ENCODE results near the gene GARRE1. TPM values are rescaled to one million over a fixed set of nuclear protein-coding genes. Genes with fewer than 3 reads are reported as not detected.

The GARRE1 gene, protein sequence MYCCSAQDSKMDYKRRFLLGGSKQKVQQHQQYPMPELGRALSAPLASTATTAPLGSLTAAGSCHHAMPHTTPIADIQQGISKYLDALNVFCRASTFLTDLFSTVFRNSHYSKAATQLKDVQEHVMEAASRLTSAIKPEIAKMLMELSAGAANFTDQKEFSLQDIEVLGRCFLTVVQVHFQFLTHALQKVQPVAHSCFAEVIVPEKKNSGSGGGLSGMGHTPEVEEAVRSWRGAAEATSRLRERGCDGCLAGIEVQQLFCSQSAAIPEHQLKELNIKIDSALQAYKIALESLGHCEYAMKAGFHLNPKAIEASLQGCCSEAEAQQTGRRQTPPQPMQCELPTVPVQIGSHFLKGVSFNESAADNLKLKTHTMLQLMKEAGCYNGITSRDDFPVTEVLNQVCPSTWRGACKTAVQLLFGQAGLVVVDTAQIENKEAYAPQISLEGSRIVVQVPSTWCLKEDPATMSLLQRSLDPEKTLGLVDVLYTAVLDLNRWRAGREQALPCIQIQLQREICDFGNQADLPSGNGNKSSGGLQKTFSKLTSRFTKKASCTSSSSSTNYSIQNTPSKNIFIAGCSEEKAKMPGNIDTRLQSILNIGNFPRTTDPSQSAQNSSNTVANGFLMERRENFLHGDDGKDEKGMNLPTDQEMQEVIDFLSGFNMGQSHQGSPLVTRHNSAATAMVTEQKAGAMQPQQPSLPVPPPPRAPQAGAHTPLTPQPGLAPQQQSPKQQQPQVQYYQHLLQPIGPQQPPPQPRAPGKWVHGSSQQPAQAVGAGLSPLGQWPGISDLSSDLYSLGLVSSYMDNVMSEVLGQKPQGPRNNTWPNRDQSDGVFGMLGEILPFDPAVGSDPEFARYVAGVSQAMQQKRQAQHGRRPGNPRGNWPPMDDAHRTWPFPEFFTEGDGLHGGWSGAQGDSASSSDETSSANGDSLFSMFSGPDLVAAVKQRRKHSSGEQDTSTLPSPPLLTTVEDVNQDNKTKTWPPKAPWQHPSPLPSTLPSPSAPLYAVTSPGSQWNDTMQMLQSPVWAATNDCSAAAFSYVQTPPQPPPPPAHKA (N-terminal part only)
- 9.1 and 13.3 TPM in 2 replicates for total RNA-seq

GRCh38 chr19:34254046-34254697 lies at the start of gene GARRE1:
Gene GARRE1 (plus strand): TSS chr19:34254554. CDS start chr19:34300474, 45,920 bp downstream.

Other genes with a start within 250 kb of the GARRE1 start
- gene LSM14A, start 82.0 kb upstream of the GARRE1 start, total RNA-seq: 53.1 and 112 TPM in 2 replicates
- 309 and 401 TPM in 2 replicates for gene GPI, start 110.6 kb downstream of the GARRE1 start, total RNA-seq
- gene PDCD2L, start 149.8 kb downstream of the GARRE1 start, total RNA-seq: 13.8 and 22.6 TPM in 2 replicates
- 65.2 and 99.4 TPM in 2 replicates for gene UBA2, start 173.8 kb downstream of the GARRE1 start, total RNA-seq
- gene WTIP, start 227.2 kb downstream of the GARRE1 start, total RNA-seq: 20.1 and 24.3 TPM in 2 replicates